Osteocyte (in vitro differentiated cells): ENCODE results near the gene PCNX1. TPM values are rescaled to one million over a fixed set of nuclear protein-coding genes. Genes with fewer than 3 reads are reported as not detected.

Experiments
- DNase-seq: peaks from one replicate; pipeline ENCODE4 v3.0.0; 2021; ENCODE audit warnings: mixed read lengths; ENCODE audit not compliant: unreplicated experiment; ENCODE audit errors: extremely low spot score
- H3K27ac Mint-ChIP-seq: one replicate; pipeline ENCODE4 v1.8.0; 2021; ENCODE audit warnings: mild to moderate bottlenecking, mixed read lengths; ENCODE audit not compliant: unreplicated experiment
- H3K27me3 Mint-ChIP-seq: one replicate; pipeline ENCODE4 v1.8.0; 2021; ENCODE audit warnings: mixed read lengths; ENCODE audit not compliant: unreplicated experiment
- H3K36me3 Mint-ChIP-seq: one replicate; pipeline ENCODE4 v1.8.0; 2021; ENCODE audit warnings: mixed read lengths; ENCODE audit not compliant: unreplicated experiment
- H3K4me1 Mint-ChIP-seq: one replicate; pipeline ENCODE4 v1.8.0; 2021; ENCODE audit warnings: mixed read lengths; ENCODE audit not compliant: unreplicated experiment
- H3K4me3 Mint-ChIP-seq: one replicate; pipeline ENCODE4 v1.8.0; 2021; ENCODE audit warnings: mild to moderate bottlenecking, moderate library complexity, mixed read lengths; ENCODE audit not compliant: unreplicated experiment
- H3K9me3 Mint-ChIP-seq: one replicate; pipeline ENCODE4 v1.8.0; 2021; ENCODE audit warnings: mixed read lengths; ENCODE audit not compliant: unreplicated experiment
- CTCF ChIP-seq: fragments of 200-600 bp; sonication (generic); IDR thresholded peaks from 2 replicates; pipeline ENCODE4 v1.5.0; 2021; ENCODE audit warnings: antibody characterized with exemption, mild to moderate bottlenecking, moderate library complexity
- total RNA-seq: library from RNA; stranded (reverse); gene quantifications from 2 replicates; pipeline ENCODE4 v1.2.1, GENCODE V29; 2021

The PCNX1 gene
- total RNA-seq, 1 donor from 2014 or later, result 72.2 TPM

DNA sequence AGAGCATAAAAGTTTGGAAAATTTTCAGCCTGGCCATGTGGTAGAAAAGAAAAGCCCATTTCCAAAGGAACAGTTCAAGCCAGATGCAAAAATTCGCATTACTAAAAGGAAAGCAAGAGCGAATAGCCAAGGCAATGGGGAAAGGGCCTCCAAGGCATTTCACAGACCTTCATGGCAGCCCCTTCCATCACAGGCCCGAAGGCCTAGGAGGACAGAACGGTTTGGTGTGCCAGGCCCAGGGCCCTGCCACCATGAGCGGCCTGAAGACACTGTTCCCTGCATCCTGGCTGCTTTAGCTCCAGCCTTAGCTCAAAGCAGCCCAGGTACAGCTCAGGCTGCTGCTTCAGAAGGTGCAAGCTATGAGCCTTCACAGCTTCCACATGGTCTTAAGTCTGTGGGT lies 243.5 kb downstream of the PCNX1 start:
- Mint-ChIP-seq H3K27ac (no peak overlapping the region), H3K4me1 (no peaks in the 10 kb centered on the region), H3K27me3 (peaks cover 8% of the 10 kb centered on the region), H3K9me3 (peaks cover 13% of the 10 kb centered on the region), H3K4me3 (no peak overlapping the region), H3K36me3 (no peaks in the 10 kb centered on the region)
- no peak for TF ChIP-seq CTCF
- DNase-seq, result no peak

DNA sequence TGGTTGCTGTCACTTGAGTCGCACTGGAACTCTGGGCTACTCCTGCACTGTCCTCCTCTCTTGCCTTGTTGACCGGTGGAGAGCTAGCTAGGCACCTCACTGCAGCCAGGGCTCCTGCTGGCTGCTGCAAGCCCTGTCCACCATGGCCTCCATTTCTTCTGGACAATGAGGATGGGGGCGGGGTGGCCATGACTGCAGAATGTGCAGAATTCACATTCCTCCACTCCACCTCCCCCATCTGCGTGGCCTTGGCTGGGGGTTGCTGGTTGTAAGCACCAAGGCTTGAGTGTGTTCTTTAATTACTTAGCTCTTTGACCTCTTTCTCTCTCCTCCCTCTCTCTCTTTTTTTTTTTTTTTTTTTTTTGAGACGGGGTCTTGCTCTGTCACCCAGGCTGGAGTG lies 248.5 kb downstream of the PCNX1 start:
- DNase-seq, result no peak
- Mint-ChIP-seq H3K27me3 (peaks cover 8% of the 10 kb centered on the region), H3K4me1 (no peaks in the 10 kb centered on the region), H3K36me3 (no peaks in the 10 kb centered on the region), H3K9me3 (peaks cover 5% of the 10 kb centered on the region), H3K27ac (no peak overlapping the region), H3K4me3 (no peak overlapping the region)
- no peak for TF ChIP-seq CTCF

DNA sequence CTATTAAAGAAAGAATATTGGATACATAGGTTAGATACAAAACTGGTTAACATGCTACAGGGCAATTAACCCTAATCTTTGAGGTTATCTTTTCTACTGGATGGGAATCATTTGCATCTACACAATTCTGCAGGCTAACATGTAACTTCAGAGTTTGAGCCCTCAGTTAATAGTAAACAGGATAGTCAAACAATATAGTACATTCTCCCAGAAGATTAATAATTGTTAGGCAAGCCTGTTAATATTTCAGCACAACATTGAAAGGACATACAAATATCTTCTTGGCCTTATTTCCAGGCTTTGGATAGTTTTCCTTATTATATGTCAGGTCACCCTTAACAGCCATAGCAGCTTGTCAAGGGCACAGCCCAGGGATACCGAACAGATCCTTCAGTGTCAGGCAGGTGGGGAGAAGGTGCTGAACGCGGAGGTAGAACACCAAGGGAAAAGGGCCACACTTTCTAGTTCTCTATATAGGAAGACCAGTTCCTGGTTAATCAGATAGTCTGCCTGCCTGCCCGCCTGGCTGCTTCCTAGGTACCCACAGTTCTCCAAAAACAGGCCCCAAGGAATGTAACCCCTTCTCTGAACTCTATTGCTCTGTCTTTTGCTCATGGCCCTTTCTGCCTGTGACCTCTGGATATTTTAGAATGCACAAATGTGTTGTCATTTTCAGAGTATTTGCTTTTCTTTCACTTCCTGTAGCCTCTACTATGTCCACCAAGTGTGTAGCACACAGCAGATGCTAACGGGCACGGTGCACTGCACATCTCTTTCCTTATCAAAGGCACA lies 256.0 kb downstream of the PCNX1 start:
- Mint-ChIP-seq H3K4me1 (no peaks in the 10 kb centered on the region), H3K27ac (no peak overlapping the region), H3K4me3 (no peak overlapping the region), H3K27me3 (peaks cover 3% of the 10 kb centered on the region), H3K36me3 (no peaks in the 10 kb centered on the region), H3K9me3 (peaks cover 12% of the 10 kb centered on the region)
- no peak for TF ChIP-seq CTCF
- DNase-seq, result no peak

GRCh38 chr14:71163842-71164629 lies 256.8 kb downstream of the PCNX1 start:
- TF ChIP-seq CTCF, result no peak
- Mint-ChIP-seq H3K9me3 (peaks cover 12% of the 10 kb centered on the region), H3K27me3 (peaks cover 8% of the 10 kb centered on the region), H3K36me3 (no peaks in the 10 kb centered on the region), H3K4me3 (no peak overlapping the region), H3K4me1 (no peaks in the 10 kb centered on the region), H3K27ac (no peak overlapping the region)
- DNase-seq, result no peak

Other genes with a start within 250 kb of the PCNX1 start
- 1.3 and 1.4 TPM in 2 replicates for gene MAP3K9, start 97.9 kb upstream of the PCNX1 start, total RNA-seq